ENCODE measurements around the gene MSRB1.
A peak's percentile ranks its signal among the peaks of the same experiment; 100 is the strongest.

The MSRB1 gene

GRCh38 chr16:1929578-1930337 is 13.2 kb downstream of the MSRB1 start:
- TF ChIP-seq CTCF (conservative IDR thresholded peaks at IDR 0.05; ENCODE audit: low read depth, low read length), result peak; percentile 64
- no peak for DNase-seq (ENCODE audit: low read depth)
- H3K4me3 ChIP-seq (ENCODE audit: low read length), result peak overlapping the region; percentile 55

- TF ChIP-seq CTCF (conservative IDR thresholded peaks at IDR 0.05; ENCODE audit: low read depth, low read length), result no peak
- DNase-seq (ENCODE audit: low read depth), result no peak
- peak overlapping the region; percentile 55 for H3K4me3 ChIP-seq (ENCODE audit: low read length)
Measured at GRCh38 chr16:1929105-1929504, 13.9 kb downstream of the MSRB1 start.

GRCh38 chr16:1926271-1926670 is 16.7 kb downstream of the MSRB1 start:
- no peak for DNase-seq (ENCODE audit: low read depth)
- TF ChIP-seq CTCF (conservative IDR thresholded peaks at IDR 0.05; ENCODE audit: low read depth, low read length), result no peak
- no peak overlapping the region for H3K4me3 ChIP-seq (ENCODE audit: low read length)

- no peak overlapping the region for H3K4me3 ChIP-seq (ENCODE audit: low read length)
- DNase-seq (ENCODE audit: low read depth), result no peak
- no peak for TF ChIP-seq CTCF (conservative IDR thresholded peaks at IDR 0.05; ENCODE audit: low read depth, low read length)
Measured at GRCh38 chr16:1924095-1924494, 18.9 kb downstream of the MSRB1 start.

GRCh38 chr16:1923299-1924034 is 19.5 kb downstream of the MSRB1 start:
- DNase-seq (ENCODE audit: low read depth), result no peak
- no peak overlapping the region for H3K4me3 ChIP-seq (ENCODE audit: low read length)
- peak; percentile 47 for TF ChIP-seq CTCF (conservative IDR thresholded peaks at IDR 0.05; ENCODE audit: low read depth, low read length)

GRCh38 chr16:1922357-1922756 is 20.6 kb downstream of the MSRB1 start:
- DNase-seq (ENCODE audit: low read depth), result no peak
- H3K4me3 ChIP-seq (ENCODE audit: low read length), result no peak overlapping the region
- no peak for TF ChIP-seq CTCF (conservative IDR thresholded peaks at IDR 0.05; ENCODE audit: low read depth, low read length)

Measured in retinal pigment epithelial cell (primary cell).